Activated CD8-positive, alpha-beta memory T cell treated with anti-CD3 and anti-CD28 coated beads, Interleukin-2, amount 50 U/mL, for 48 hours (primary cell): ENCODE results near the gene NID2.

Source experiments
- DNase-seq: peaks from one replicate; pipeline ENCODE4 v3.0.0-alpha.2; 2020

Gene NID2

DNA sequence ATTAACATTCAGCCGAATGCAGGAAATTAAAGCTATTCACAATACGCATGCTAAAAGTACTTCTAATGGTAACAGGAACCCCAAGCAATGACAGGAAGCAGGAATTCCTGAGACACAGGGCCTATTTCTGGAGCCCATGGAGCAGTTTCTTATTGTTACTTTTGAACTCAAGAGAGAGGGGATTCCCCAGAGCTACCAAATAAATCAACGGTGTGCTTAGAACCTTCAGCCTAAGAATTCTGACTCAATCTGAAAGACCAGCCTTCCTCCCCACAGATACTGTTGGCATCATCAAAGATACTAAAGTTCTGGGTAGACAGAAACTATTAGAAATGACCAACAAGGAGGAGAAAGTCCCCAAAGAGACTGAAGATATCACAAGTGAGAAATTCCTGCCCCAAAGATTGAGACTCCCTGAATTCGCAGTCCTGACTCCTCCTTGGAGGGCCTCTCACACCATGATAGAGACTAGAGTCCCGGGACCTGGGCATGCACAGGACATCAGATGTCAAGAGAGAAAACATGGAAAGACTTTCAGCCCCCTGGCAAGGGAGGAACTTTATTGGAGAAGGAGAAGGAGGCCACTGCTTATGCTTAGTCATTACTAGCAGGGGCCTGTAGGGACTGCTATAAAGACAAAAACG, 46.8 kb downstream of the NID2 start:
- DNase-seq = no peak

GRCh38 chr14:52020866-52021717, 47.8 kb downstream of the NID2 start:
- DNase-seq = no peak

GRCh38 chr14:52020161-52020714, 48.6 kb downstream of the NID2 start:
- no peak for DNase-seq

DNA sequence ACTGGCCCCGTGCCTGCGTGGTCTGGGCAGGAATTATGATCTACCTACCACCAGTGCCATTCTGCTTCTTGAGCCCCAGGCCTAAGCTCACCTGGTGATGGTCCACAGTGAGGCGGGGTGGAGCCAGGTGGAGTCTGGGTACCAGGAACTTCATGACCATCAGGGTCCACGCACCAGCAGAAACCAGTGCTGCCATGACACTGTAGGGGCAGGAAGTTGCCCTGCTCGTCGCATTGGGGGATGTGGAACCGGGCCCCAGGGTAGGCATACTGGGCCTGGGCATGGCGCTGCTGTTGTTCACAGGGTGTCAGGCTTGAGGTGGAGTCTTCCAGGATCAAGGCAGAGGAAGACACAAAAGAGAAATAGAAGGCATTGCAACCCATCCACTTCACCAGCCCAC, 49.9 kb downstream of the NID2 start:
- DNase-seq = no peak

DNA sequence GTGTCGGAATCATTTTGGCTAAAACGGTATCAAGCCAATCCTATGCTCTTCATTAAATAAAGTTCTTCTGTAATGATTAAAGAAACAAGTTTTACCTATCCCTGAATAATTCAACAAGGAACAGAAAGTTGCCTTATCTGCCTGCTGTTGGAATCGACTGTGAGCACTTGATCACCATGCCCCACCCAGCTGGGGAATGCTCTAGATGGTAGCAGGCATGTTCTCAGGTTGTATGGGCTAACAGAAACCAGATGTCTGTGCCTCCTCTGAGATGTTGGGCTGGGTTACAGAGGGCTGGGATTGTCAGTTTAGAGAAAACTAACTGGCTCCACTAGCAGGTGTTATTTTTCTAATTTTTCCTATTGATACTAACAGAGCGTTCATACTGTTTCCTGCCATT, 50.6 kb downstream of the NID2 start:
- DNase-seq = no peak

GRCh38 chr14:52015411-52016030, 53.3 kb downstream of the NID2 start:
- no peak for DNase-seq

GRCh38 chr14:52014601-52015267, 54.1 kb downstream of the NID2 start:
- no peak for DNase-seq

- DNase-seq = no peak
These were observed 54.8 kb downstream of the NID2 start for GRCh38 chr14:52013984-52014600.

DNA sequence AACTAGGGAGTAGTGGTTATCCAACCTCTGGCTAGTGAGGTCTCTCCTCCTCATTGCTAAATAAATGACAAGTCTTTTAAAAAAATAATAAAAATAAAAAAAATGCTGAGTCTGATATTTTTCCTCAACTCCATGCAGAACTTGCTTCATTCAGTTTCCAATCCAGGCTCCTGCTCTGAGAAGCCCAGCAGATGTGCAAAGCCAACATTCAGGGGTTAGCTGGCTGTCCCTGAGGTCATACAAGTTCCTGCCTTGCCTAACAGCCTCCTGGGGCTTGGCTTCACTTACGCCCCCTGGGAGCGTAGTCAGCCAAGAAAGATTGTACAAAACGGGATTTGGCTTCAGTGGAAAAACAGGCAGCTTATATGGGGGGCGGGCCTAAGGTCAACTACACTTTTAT, 56.2 kb downstream of the NID2 start:
- no peak for DNase-seq

- DNase-seq = no peak
These were observed 57.3 kb downstream of the NID2 start for GRCh38 chr14:52011523-52011922.

DNA sequence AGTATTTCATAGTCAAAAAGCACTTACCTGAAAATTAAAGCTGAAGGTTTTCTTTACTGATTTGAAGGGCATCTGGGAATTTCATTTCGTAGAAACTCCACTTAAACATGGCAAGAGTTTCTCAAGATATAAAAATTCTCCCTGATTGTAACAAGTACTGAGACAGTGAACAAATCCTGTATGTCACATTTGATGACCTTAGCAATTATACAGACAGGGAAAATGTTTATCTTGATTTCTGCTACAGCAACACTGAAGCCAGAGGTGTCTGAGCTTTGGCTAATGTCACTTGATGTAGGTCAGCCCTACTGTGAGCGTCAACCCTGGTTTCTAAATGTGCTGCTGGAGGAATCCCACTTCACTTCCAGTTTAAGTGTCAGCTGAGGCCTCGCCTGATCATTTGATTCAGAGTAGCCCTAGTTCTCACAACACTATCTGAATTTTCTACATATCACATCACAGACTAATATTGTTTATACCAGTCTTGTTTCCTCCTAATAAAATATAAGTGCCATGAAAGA, 58.6 kb downstream of the NID2 start:
- DNase-seq = no peak

GRCh38 chr14:52008136-52008535, 60.7 kb downstream of the NID2 start:
- no peak for DNase-seq

DNA sequence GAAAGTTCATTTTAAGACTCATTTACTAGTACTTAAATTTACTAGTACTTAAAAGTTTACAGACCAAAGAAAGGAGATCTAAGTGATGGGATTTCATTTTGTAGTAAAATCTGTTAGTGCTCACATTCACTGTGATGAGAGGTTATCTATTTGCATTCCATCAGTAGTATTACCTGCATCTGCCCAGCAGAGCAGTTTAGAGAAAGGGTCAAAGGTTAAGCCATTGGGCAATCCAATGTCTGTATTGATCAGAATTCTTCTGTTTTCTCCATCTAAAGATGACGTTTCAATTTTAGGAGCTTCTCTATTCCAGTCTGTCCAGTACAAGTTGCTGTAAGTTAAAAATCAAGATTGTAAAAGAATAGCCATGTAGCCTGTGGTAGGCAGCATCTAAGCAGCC, 61.2 kb downstream of the NID2 start:
- no peak for DNase-seq

- DNase-seq = no peak
These were observed 61.6 kb downstream of the NID2 start for GRCh38 chr14:52007211-52007610.

GRCh38 chr14:52006361-52006760, 62.5 kb downstream of the NID2 start:
- no peak for DNase-seq

DNA sequence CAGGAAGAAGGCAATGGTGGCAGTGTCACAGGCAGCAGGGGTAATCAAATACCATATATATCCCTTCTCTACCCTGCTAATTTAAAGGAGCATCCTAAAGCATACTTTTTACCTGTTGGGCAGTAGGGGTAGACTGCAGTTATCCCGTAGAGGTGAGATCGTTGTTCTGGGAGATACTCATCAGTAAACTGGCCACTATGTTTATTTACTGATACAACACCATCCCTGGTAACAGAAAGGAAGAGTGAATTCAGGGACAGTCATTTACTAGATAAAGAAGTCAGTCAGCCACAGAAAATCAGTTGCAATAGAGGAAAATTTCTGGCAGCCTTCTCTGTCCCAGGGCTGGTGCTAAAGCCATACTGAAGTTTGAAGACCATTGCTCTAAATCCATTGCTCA, 63.2 kb downstream of the NID2 start:
- no peak for DNase-seq

DNA sequence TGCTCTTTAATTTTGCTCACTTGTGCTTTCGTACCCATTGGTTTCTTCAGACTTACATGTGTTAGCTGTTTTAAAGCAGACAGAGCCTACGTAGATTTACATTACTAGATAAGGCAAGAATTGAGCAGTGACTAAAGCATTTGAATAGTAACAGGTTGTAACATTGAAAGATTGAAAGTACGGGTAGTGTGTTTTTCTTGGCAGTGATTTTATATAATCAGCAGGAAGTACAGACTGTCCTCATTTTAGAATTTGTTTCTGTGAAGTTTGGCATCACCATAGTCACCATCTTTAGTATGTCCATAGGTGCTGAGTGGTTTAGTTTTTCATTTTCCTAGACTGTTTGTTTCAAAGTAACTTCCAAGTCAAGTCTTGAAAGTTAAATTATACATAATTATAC, 65.5 kb downstream of the NID2 start:
- no peak for DNase-seq

- no peak for DNase-seq
These were observed 66.3 kb downstream of the NID2 start for GRCh38 chr14:52002542-52002941.

- no peak for DNase-seq
These were observed 68.2 kb downstream of the NID2 start for GRCh38 chr14:52000696-52001095.

DNA sequence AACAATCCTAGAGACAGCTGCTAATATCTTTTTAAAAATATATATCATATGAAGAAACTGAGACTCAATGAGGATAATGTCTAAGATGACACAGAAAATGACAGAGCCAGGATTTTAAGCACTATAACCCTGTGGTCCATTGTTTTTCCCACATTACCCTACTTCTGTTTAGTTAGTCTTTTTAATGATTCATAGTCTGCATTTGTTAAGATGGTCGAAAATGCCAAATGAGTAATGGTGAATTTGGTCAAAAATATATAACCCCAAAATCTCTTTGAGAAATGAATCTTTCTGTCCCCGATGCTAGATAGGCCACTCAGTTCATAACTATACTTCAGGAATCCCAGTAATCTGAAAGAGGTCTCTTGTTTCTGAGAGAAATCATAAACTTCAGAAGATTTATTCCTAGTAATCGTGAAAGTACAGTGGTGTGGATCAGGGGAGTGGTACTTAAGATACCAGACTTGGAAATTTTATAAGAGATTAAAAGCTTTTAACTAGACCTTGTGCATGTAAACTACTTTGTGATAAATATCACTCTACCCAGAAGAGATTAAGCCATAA, 68.8 kb downstream of the NID2 start:
- no peak for DNase-seq

GRCh38 chr14:51999084-51999483, 69.8 kb downstream of the NID2 start:
- no peak for DNase-seq

DNA sequence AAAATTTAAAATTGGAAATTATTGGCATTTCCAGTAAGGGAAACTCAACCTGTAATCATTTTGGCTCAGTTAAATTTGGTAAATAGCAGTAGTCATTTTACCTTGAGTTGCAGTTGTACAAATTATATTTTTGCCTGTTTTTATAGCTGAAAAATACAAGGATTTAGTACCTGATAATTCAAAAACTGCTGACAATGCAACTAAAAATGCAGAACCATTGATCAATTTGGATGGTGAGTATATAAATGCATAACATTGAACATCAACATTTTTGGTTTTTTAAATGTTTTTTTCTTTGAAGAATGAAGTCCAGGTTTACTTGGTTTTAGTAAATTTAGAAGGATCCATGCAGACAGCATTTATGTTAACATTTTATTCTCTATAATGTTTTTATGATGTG, 70.5 kb downstream of the NID2 start:
- DNase-seq = no peak
